Body of pancreas (tissue), 4 donors: ENCODE measurements around the gene TOP2A.

Experiments used
- POLR2A ChIP-seq, 3 donors: fragments of 450-650 bp; IDR thresholded peaks; one replicate each; pipeline ENCODE4 v1.6.1; 2016; ENCODE audit warnings: antibody characterized with exemption in 3 of 3, mild to moderate bottlenecking in 2 of 3
- TF ChIP-seq, protein P1 (sequence below), 7 experiments: fragments of 450-650 bp in 4 of 7; fragments of 200-600 bp in 3 of 7; sonication (generic) in 3 of 7; IDR thresholded peaks; one replicate each; pipeline ENCODE4 v1.5.1; 2016 to 2019; ENCODE audit warnings: antibody characterized with exemption in 7 of 7

DNA sequence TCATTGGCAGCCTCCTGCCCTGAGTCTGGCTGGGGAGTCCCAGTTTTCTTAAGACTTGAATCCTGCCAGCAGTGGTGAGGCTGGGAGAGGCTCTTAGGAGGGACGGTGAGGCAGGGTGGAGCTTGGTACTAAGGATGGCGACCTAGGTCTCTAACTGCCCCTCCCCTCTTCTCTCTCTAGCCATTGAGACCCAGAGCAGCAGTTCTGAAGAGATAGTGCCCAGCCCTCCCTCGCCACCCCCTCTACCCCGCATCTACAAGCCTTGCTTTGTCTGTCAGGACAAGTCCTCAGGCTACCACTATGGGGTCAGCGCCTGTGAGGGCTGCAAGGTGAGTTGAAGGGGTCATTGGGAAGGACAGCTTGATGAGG, 69.6 kb downstream of the TOP2A start:
- TF ChIP-seq, protein P1, sequence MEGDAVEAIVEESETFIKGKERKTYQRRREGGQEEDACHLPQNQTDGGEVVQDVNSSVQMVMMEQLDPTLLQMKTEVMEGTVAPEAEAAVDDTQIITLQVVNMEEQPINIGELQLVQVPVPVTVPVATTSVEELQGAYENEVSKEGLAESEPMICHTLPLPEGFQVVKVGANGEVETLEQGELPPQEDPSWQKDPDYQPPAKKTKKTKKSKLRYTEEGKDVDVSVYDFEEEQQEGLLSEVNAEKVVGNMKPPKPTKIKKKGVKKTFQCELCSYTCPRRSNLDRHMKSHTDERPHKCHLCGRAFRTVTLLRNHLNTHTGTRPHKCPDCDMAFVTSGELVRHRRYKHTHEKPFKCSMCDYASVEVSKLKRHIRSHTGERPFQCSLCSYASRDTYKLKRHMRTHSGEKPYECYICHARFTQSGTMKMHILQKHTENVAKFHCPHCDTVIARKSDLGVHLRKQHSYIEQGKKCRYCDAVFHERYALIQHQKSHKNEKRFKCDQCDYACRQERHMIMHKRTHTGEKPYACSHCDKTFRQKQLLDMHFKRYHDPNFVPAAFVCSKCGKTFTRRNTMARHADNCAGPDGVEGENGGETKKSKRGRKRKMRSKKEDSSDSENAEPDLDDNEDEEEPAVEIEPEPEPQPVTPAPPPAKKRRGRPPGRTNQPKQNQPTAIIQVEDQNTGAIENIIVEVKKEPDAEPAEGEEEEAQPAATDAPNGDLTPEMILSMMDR (IDR thresholded peaks at IDR 0.05): no peak
- no peak for TF ChIP-seq POLR2A (IDR thresholded peaks at IDR 0.05)
